HEK293T (cell line): Measurements from ENCODE around the gene EME2.

ENCODE experiments used
- CTCF ChIA-PET: fragments of 350-600 bp; formaldehyde crosslinking; extraction: SDS; loops from one replicate; lab custom pipeline; 2021; ENCODE audit warnings: antibody characterized with exemption, inconsistent platforms; lab: Yijun Ruan, JAX
- POLR2A ChIA-PET: fragments of 350-600 bp; formaldehyde crosslinking; extraction: SDS; loops from one replicate; lab custom pipeline; 2020; ENCODE audit warnings: antibody characterized with exemption, inconsistent platforms; lab: Yijun Ruan, JAX
- DNase-seq: peaks from one replicate; pipeline ENCODE4 v3.0.0; 2012; ENCODE audit warnings: mixed read lengths; ENCODE audit errors: extremely low spot score
- ARNT ChIP-seq: fragments of 450-650 bp; IDR thresholded peaks from 2 replicates; pipeline ENCODE4 v1.6.1; 2017; ENCODE audit warnings: mild to moderate bottlenecking
- BHLHE40 ChIP-seq: fragments of 450-650 bp; IDR thresholded peaks from 2 replicates; pipeline ENCODE4 v1.6.1; 2016; ENCODE audit warnings: mild to moderate bottlenecking, moderate library complexity, borderline replicate concordance
- CTBP1 ChIP-seq: fragments of 450-650 bp; IDR thresholded peaks from 2 replicates; pipeline ENCODE4 v1.6.1; 2016; ENCODE audit warnings: borderline replicate concordance
- ELF4 ChIP-seq: fragments of 450-650 bp; IDR thresholded peaks from 2 replicates; pipeline ENCODE4 v1.6.1; 2017; ENCODE audit warnings: antibody characterized with exemption
- FOXA1 ChIP-seq: fragments of 450-650 bp; IDR thresholded peaks from 2 replicates; pipeline ENCODE4 v1.6.1; 2016; ENCODE audit warnings: mild to moderate bottlenecking
- FOXK2 ChIP-seq: fragments of 450-650 bp; IDR thresholded peaks from 2 replicates; pipeline ENCODE4 v1.6.1; 2016; ENCODE audit warnings: mild to moderate bottlenecking
- FOXM1 ChIP-seq: fragments of 450-650 bp; IDR thresholded peaks from 2 replicates; pipeline ENCODE4 v1.6.1; 2017; ENCODE audit warnings: mild to moderate bottlenecking, borderline replicate concordance
- HDGF ChIP-seq: fragments of 450-650 bp; IDR thresholded peaks from 2 replicates; pipeline ENCODE4 v1.6.1; 2017; ENCODE audit warnings: antibody characterized with exemption, borderline replicate concordance
- L3MBTL2 ChIP-seq: fragments of 450-650 bp; conservative IDR thresholded peaks from 2 replicates; pipeline ENCODE4 v1.6.1; 2016; ENCODE audit warnings: mild to moderate bottlenecking
- LEF1 ChIP-seq: fragments of 450-650 bp; IDR thresholded peaks from 2 replicates; pipeline ENCODE4 v1.6.1; 2017; ENCODE audit warnings: mild to moderate bottlenecking, borderline replicate concordance
- NFRKB ChIP-seq: fragments of 450-650 bp; IDR thresholded peaks from 2 replicates; pipeline ENCODE4 v1.6.1; 2016; ENCODE audit warnings: mild to moderate bottlenecking, moderate library complexity
- SP1 ChIP-seq: fragments of 450-650 bp; IDR thresholded peaks from 2 replicates; pipeline ENCODE4 v1.6.1; 2017
- SUZ12 ChIP-seq: fragments of 450-650 bp; IDR thresholded peaks from 2 replicates; pipeline ENCODE4 v1.6.1; 2016; ENCODE audit warnings: mild to moderate bottlenecking
- TARDBP ChIP-seq: fragments of 450-650 bp; IDR thresholded peaks from 2 replicates; pipeline ENCODE4 v1.6.1; 2016
- TF ChIP-seq, protein P1 (sequence below): fragments of 450-650 bp; IDR thresholded peaks from 2 replicates; pipeline ENCODE4 v1.6.1; 2016

EME2 gene, protein sequence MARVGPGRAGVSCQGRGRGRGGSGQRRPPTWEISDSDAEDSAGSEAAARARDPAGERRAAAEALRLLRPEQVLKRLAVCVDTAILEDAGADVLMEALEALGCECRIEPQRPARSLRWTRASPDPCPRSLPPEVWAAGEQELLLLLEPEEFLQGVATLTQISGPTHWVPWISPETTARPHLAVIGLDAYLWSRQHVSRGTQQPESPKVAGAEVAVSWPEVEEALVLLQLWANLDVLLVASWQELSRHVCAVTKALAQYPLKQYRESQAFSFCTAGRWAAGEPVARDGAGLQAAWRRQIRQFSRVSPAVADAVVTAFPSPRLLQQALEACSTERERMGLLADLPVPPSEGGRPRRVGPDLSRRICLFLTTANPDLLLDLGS

DNA sequence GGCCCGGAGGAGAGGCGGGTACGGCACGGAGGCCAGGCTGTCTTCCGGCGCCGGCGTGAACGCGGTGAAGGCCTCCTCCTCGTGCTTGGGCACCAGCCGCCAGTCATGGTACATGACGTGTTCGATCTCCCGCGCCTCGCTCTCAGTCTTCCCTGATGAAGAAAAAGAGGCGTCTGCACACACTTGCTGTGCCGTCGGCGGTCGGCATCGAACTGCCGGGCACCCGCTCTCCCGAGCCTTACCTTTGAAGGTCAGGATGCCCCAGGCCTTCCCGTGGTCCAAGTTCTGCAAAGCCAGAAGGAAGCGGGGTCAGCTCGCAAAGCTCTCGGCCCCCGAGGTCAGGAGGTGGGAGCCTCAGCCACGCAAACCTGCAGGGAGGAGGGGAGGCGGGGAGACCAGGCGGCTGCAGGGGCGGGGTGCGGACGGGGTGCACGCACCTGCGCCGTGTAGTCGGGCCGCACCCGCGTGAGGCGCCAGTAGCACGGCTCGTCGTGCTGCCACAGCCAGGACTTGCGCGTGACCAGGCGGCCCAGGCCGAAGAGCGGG lies at the start of gene EME2:
EME2 (plus strand) TSS at position 449 of the 546 bp plus-strand sequence. CDS start 418 bp downstream, outside the sequence.
- TF ChIP-seq ARNT, result no peak
- no peak; the same call in 1 of the 2 replicates for TF ChIP-seq L3MBTL2
- no peak for TF ChIP-seq TARDBP
- no peak for TF ChIP-seq LEF1
- no peak for TF ChIP-seq ELF4
- no peak for TF ChIP-seq NFRKB
- TF ChIP-seq FOXK2, result no peak
- no peak for TF ChIP-seq BHLHE40
- no peak for TF ChIP-seq FOXA1
- no peak for TF ChIP-seq SUZ12
- no peak for TF ChIP-seq SP1
- CTCF ChIA-PET, result interaction anchor here (0.6 to 1.5 kb wide), 3 partner anchors 10 to 926 kb away, joined by 3 read pairs; partner anchors contain the start of genes NUBP2 and SPSB3
- POLR2A ChIA-PET, result interaction anchor here (0.7 to 5.6 kb wide), 8 partner anchors 8 to 193 kb away, joined by 3 to 71 read pairs (median 4); partner anchors contain the start of genes MAPK8IP3, NUBP2, RPS2 and SPSB3
- DNase-seq, result no peak

DNA sequence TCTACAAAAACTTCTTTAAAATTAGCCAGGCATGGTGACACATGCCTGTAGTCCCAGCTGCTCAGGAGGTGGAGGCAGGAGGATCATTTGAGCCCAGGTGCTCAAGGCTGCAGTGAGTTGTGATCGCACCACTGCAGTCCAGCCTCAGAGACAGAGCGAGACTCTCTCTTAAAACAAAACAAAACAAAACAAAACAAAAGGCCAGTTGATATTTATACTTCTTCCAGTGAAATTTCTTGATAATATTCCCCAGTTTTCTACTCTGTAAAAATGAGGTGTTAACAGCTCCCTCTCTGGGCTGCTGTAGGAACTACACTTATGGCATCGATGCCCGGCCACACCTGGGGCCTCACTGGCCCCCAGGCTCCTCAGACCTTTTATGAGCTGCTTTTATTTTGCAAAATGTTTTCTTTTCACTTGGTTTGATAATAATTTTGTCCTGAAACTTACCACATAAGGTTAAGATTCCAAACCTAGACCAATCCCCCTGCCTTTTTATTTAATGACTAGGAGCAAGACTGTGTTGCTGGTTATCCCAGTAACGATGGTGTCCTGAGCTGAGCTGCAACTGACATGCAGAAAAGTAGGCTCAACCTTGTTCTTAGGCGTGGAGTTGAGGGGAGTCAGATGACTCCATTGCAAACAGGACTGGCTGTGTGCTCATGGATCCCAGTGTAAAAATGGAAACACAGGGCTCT lies 49.0 kb upstream of the EME2 start:
- CTCF ChIA-PET, result interaction anchor here (0.6 to 1.5 kb wide), 9 partner anchors 11 to 994 kb away, joined by 3 to 18 read pairs (median 3); partner anchors contain the start of genes EME2, JPT2, MAPK8IP3 and NUBP2

DNA sequence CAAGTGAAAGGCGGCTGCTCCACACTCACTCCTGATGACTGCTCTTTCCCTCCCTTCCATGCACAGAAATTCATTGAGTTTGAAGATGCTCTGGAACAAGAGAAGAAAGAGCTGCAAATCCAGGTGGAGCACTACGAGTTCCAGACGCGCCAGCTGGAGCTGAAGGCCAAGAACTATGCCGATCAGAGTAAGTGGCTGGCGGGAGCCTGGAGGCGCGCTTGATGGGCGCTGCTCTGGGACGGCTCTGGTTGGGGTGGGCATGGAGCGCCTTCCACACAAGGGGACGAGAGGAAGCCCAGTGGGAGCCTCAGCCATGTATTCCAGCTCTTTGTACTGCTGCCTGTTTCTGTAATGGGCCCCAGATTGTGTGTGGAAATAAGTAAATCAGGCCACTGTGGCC lies 48.1 kb upstream of the EME2 start:
- POLR2A ChIA-PET, result no interaction called here
- DNase-seq, result no peak
- CTCF ChIA-PET, result interaction anchor here (1.2 kb wide), 1 partner anchor 46 kb away, joined by 5 read pairs; the partner anchor contains the start of gene JPT2

More for the DNA sequence above, 49.0 kb upstream of the EME2 start:
- TF ChIP-seq LEF1, result no peak
- TF ChIP-seq, protein P1, sequence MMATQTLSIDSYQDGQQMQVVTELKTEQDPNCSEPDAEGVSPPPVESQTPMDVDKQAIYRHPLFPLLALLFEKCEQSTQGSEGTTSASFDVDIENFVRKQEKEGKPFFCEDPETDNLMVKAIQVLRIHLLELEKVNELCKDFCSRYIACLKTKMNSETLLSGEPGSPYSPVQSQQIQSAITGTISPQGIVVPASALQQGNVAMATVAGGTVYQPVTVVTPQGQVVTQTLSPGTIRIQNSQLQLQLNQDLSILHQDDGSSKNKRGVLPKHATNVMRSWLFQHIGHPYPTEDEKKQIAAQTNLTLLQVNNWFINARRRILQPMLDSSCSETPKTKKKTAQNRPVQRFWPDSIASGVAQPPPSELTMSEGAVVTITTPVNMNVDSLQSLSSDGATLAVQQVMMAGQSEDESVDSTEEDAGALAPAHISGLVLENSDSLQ, result no peak
- TF ChIP-seq FOXM1, result no peak
- TF ChIP-seq L3MBTL2, result no peak
- no peak for TF ChIP-seq SP1
- TF ChIP-seq BHLHE40, result no peak
- TF ChIP-seq SUZ12, result no peak
- no peak for TF ChIP-seq HDGF
- TF ChIP-seq ARNT, result no peak
- no peak for TF ChIP-seq CTBP1
- TF ChIP-seq ELF4, result no peak
- TF ChIP-seq TARDBP, result no peak
- TF ChIP-seq FOXA1, result no peak
- TF ChIP-seq NFRKB, result no peak
- peak; percentile 67 for DNase-seq
- POLR2A ChIA-PET, result interaction anchor here (0.7 to 1.3 kb wide), 3 partner anchors 13 to 113 kb away, joined by 3 to 6 read pairs (median 3); no protein-coding TSS in a partner anchor

DNA sequence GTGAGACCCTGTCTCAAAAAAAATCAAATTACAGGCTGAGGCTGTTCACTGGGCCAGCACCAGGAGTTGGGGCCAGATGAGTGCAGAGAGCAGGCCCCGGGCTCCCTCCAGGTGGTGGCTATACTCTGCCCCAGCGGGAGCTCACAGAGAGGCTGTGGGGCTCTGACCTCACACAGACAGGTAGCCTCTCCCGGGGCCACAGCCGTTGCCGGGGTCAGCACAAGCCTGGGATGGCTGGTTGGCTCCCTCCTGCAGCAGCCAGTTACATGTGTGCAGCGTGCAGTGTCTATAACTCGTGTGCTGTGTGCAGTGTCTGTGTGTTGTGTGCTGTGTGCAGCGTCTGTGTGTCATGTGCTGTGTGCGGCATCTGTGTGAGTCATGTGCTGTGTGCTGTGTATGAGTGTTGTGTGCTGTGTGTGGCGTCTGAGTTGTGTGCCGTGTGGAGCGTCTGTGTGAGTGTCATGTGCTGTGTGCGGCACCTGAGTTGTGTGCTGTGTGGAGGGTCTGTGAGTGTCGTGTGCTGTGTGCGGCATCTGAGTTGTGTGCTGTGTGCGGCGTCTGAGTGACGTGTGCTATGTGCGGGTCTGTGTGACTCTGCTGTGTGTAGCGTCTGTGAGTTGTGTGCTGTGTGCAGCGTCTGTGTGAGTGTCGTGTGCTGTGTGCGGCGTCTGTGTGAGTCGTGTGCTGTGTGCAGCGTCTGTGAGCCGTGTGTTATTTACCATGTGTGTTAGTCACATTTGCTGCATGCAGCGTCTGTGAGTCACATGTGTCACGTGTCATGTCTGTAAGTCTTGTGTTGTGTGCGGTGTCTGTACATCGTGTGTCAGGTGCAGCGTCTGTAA lies 45.7 kb upstream of the EME2 start:
- DNase-seq, result no peak
- ChIA-PET CTCF (no interaction called here), POLR2A (no interaction called here)
- TF ChIP-seq ARNT (no peak), NFRKB (no peak), FOXA1 (no peak), SP1 (no peak), ELF4 (no peak), FOXM1 (no peak), TARDBP (no peak; the same call in 1 of the 2 replicates), HDGF (no peak)
- TF ChIP-seq, protein P1, result no peak

More for the DNA sequence above, 48.1 kb upstream of the EME2 start:
- TF ChIP-seq BHLHE40, result no peak
- TF ChIP-seq, protein P1, result no peak
- no peak for TF ChIP-seq FOXK2
- no peak for TF ChIP-seq NFRKB
- no peak for TF ChIP-seq ARNT
- TF ChIP-seq SP1, result no peak

DNA sequence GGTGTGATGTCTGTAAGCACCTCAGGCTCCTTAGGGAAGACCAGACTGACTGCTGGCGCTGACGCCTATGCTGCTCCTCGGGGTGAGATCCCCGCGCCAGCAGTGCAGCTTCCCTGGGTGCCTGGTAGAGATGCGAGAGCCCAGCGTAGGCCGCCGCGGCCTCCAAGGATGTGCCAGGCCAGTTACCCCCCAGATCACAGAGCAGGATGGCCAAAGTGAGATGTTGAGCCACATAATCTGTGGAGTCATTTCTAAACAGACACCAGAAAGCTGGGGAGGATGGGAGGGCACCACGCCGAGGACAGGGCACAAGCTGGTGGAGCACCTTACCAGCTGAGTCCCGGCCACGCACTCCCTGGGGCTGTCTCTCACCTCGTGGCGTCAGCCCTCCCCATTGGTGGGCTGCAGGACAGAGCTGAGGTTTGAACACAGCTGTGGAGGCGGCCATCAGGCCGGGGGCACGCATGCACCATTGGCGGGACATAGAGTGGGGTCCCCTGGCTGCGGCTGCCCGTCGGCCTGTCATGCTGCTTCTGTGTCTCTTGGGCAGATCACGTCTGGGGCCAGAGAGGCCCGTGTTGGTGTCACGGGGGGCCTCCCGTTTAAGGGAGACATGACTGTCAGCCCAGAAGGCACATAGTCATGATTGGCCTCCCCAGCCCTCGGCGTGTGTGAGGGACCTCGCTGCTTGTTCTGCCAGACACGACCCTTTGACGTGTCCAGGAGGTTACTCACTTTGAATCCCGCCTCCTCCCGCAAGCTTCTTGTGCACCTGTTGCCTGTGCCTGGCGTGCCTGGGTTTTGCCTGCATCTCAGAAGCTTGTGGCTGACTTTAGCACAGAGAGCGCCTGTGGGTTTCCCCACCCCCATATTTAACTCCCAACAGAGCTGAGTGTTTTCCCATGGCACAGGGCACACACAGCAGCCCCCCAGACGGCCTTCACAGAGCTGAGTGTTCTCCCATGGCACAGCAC lies 44.7 kb upstream of the EME2 start:
- no peak for DNase-seq
- CTCF ChIA-PET, result no interaction called here
- POLR2A ChIA-PET, result no interaction called here
- no peak for TF ChIP-seq FOXK2
- no peak for TF ChIP-seq FOXA1
- no peak for TF ChIP-seq ELF4
- no peak for TF ChIP-seq CTBP1
- TF ChIP-seq, protein P1, result no peak
- TF ChIP-seq HDGF, result no peak
- TF ChIP-seq SP1, result no peak
- no peak for TF ChIP-seq SUZ12
- TF ChIP-seq L3MBTL2, result no peak
- TF ChIP-seq LEF1, result no peak
